SJCRH30 (cell line): ENCODE results near the gene COMMD10. TPM values are rescaled to one million over a fixed set of nuclear protein-coding genes. Genes with fewer than 3 reads are reported as not detected.
"Not testable (repeated sequence)": the region's sequence is repeated elsewhere in the genome, so short reads cannot be mapped to it uniquely, and the experiment has no call there.

Experiments
- DNase-seq, 2 experiments: peaks; one replicate each; pipeline ENCODE4 v3.0.0-alpha.2; 2015 to 2020
- H3K27ac ChIP-seq: fragments of 250-450 bp; sonication (Bioruptor Pico); 2 replicates; pipeline ENCODE4 v1.5.1; 2020; ENCODE audit warnings: mild to moderate bottlenecking, moderate library complexity
- H3K27me3 ChIP-seq: fragments of 250-450 bp; sonication (Bioruptor Pico); 2 replicates; pipeline ENCODE4 v1.5.1; 2020; ENCODE audit warnings: mild to moderate bottlenecking, moderate library complexity
- H3K36me3 ChIP-seq: fragments of 250-450 bp; sonication (Bioruptor Pico); 2 replicates; pipeline ENCODE4 v1.5.1; 2020; ENCODE audit warnings: mild to moderate bottlenecking, moderate library complexity
- H3K4me1 ChIP-seq: fragments of 250-450 bp; sonication (Bioruptor Pico); 2 replicates; pipeline ENCODE4 v1.5.1; 2020; ENCODE audit warnings: mild to moderate bottlenecking, moderate library complexity
- H3K4me3 ChIP-seq: fragments of 250-450 bp; sonication (Bioruptor Pico); 2 replicates; pipeline ENCODE4 v1.5.1; 2020; ENCODE audit warnings: mild to moderate bottlenecking, moderate library complexity
- H3K9me3 ChIP-seq: fragments of 250-450 bp; sonication (Bioruptor Pico); replicated peaks from 2 replicates; pipeline ENCODE4 v1.5.1; 2020; ENCODE audit warnings: mild to moderate bottlenecking, moderate library complexity
- total RNA-seq: library from RNA; depleted of rRNA; stranded (reverse); fragments of >200 nt; shearing (Covaris generic); gene quantifications from 2 replicates; pipeline ENCODE4 v1.2.3, GENCODE V29; 2014

The COMMD10 gene
- total RNA-seq, 1 experiment from 2014 or later: 56.8 TPM

GRCh38 chr5:116075191-116075831 is 9.5 kb upstream of the COMMD10 start:
- peaks cover 7% of the 10 kb centered on the region for H3K4me1 ChIP-seq
- DNase-seq: peak; percentile 63 to 80
- no peak overlapping the region for H3K4me3 ChIP-seq

GRCh38 chr5:116076496-116076895 is 8.3 kb upstream of the COMMD10 start:
- Histone ChIP-seq H3K9me3 (no peaks in the 10 kb centered on the region), H3K27ac (no peak overlapping the region), H3K4me1 (peaks cover 7% of the 10 kb centered on the region), H3K36me3 (no peaks in the 10 kb centered on the region), H3K27me3 (no peaks in the 10 kb centered on the region), H3K4me3 (no peak overlapping the region)
- DNase-seq: no peak

More at GRCh38 chr5:116075191-116075831, 9.5 kb upstream of the COMMD10 start:
- no peaks in the 10 kb centered on the region for H3K9me3 ChIP-seq
- H3K27me3 ChIP-seq: no peaks in the 10 kb centered on the region
- peak overlapping the region; percentile 31 for H3K27ac ChIP-seq
- no peaks in the 10 kb centered on the region for H3K36me3 ChIP-seq

GRCh38 chr5:116078199-116078598 is 6.6 kb upstream of the COMMD10 start:
- H3K9me3 ChIP-seq: 0 out of 2 replicates have a peak, but pooled peaks cover 6% of the 10 kb centered on the region

GRCh38 chr5:116084287-116084691 is 536 bp upstream of the COMMD10 start:
- Histone ChIP-seq H3K27ac (peak overlapping the region; percentile 93), H3K4me3 (peak overlapping the region; percentile 87), H3K9me3 (0 out of 2 replicates have a peak, but pooled peaks cover 6% of the 10 kb centered on the region), H3K36me3 (peaks cover 8% of the 10 kb centered on the region; the same call in 1 of the 2 replicates), H3K27me3 (no peaks in the 10 kb centered on the region), H3K4me1 (no peaks in the 10 kb centered on the region)
- DNase-seq: peak; percentile 16 to 45

More at GRCh38 chr5:116078199-116078598, 6.6 kb upstream of the COMMD10 start:
- H3K36me3 ChIP-seq: no peaks in the 10 kb centered on the region
- no peaks in the 10 kb centered on the region for H3K27me3 ChIP-seq
- no peak for DNase-seq
- no peak overlapping the region for H3K27ac ChIP-seq
- peaks cover 7% of the 10 kb centered on the region for H3K4me1 ChIP-seq
- no peak overlapping the region for H3K4me3 ChIP-seq

GRCh38 chr5:116086309-116086708 is 1.5 kb downstream of the COMMD10 start:
- H3K27ac ChIP-seq, DNase-seq, H3K9me3 ChIP-seq, H3K4me3 ChIP-seq, H3K27me3 ChIP-seq, H3K4me1 ChIP-seq: not testable (repeated sequence)
- H3K36me3 ChIP-seq: peaks cover 11% of the 10 kb centered on the region

GRCh38 chr5:116088062-116088461 is 3.2 kb downstream of the COMMD10 start:
- H3K27me3 ChIP-seq: no peaks in the 10 kb centered on the region

GRCh38 chr5:116090302-116090701 is 5.5 kb downstream of the COMMD10 start:
- H3K9me3 ChIP-seq: no peaks in the 10 kb centered on the region

More at GRCh38 chr5:116088062-116088461, 3.2 kb downstream of the COMMD10 start:
- Histone ChIP-seq H3K4me3 (no peak overlapping the region), H3K27ac (no peak overlapping the region), H3K9me3 (no peaks in the 10 kb centered on the region), H3K4me1 (no peaks in the 10 kb centered on the region), H3K36me3 (peaks cover 26% of the 10 kb centered on the region)
- peak in 1 of 2 experiments; percentile 20 for DNase-seq

GRCh38 chr5:116091416-116091815 is 6.6 kb downstream of the COMMD10 start:
- Histone ChIP-seq H3K36me3 (peaks cover 46% of the 10 kb centered on the region), H3K27ac (no peak overlapping the region), H3K4me1 (no peaks in the 10 kb centered on the region), H3K9me3 (no peaks in the 10 kb centered on the region), H3K27me3 (no peaks in the 10 kb centered on the region), H3K4me3 (no peak overlapping the region)
- DNase-seq: no peak

More at GRCh38 chr5:116090302-116090701, 5.5 kb downstream of the COMMD10 start:
- H3K36me3 ChIP-seq: peaks cover 46% of the 10 kb centered on the region
- H3K27ac ChIP-seq: no peak overlapping the region
- no peak for DNase-seq
- H3K27me3 ChIP-seq: no peaks in the 10 kb centered on the region
- no peaks in the 10 kb centered on the region for H3K4me1 ChIP-seq
- no peak overlapping the region for H3K4me3 ChIP-seq

GRCh38 chr5:116097301-116097700 is 12.5 kb downstream of the COMMD10 start:
- DNase-seq: no peak
- Histone ChIP-seq H3K4me1 (no peaks in the 10 kb centered on the region), H3K4me3 (no peak overlapping the region), H3K36me3 (peaks cover 51% of the 10 kb centered on the region), H3K27ac (no peak overlapping the region), H3K27me3 (no peaks in the 10 kb centered on the region), H3K9me3 (no peaks in the 10 kb centered on the region)

- H3K9me3 ChIP-seq: no peaks in the 10 kb centered on the region
- peaks cover 34% of the 10 kb centered on the region for H3K36me3 ChIP-seq
- no peak for DNase-seq
- no peak overlapping the region for H3K27ac ChIP-seq
- no peaks in the 10 kb centered on the region for H3K27me3 ChIP-seq
- no peaks in the 10 kb centered on the region for H3K4me1 ChIP-seq
- no peak overlapping the region for H3K4me3 ChIP-seq
These were observed 14.2 kb downstream of the COMMD10 start for GRCh38 chr5:116098998-116099397.

GRCh38 chr5:116104941-116105340 is 20.1 kb downstream of the COMMD10 start:
- not testable (repeated sequence) for DNase-seq, H3K27me3 ChIP-seq, H3K4me3 ChIP-seq, H3K27ac ChIP-seq, H3K4me1 ChIP-seq, H3K36me3 ChIP-seq, H3K9me3 ChIP-seq

- Histone ChIP-seq H3K4me1 (no peaks in the 10 kb centered on the region), H3K27me3 (no peaks in the 10 kb centered on the region), H3K9me3 (peaks cover 9% of the 10 kb centered on the region), H3K4me3 (no peak overlapping the region), H3K36me3 (no peaks in the 10 kb centered on the region), H3K27ac (no peak overlapping the region)
- DNase-seq: no peak
These were observed 30.3 kb downstream of the COMMD10 start for GRCh38 chr5:116115163-116115562.

GRCh38 chr5:116130471-116130870 is 45.6 kb downstream of the COMMD10 start:
- DNase-seq: no peak
- Histone ChIP-seq H3K4me3 (no peak overlapping the region), H3K27ac (no peak overlapping the region), H3K4me1 (no peaks in the 10 kb centered on the region), H3K36me3 (no peaks in the 10 kb centered on the region), H3K27me3 (no peaks in the 10 kb centered on the region), H3K9me3 (no peaks in the 10 kb centered on the region; the same call in 1 of the 2 replicates)

GRCh38 chr5:116130976-116131375 is 46.2 kb downstream of the COMMD10 start:
- no peaks in the 10 kb centered on the region for H3K4me1 ChIP-seq
- no peak overlapping the region for H3K4me3 ChIP-seq
- H3K36me3 ChIP-seq: no peaks in the 10 kb centered on the region
- no peak for DNase-seq
- H3K9me3 ChIP-seq: no peaks in the 10 kb centered on the region
- H3K27me3 ChIP-seq: no peaks in the 10 kb centered on the region
- no peak overlapping the region for H3K27ac ChIP-seq

GRCh38 chr5:116133281-116133680 is 48.5 kb downstream of the COMMD10 start:
- no peak for DNase-seq
- H3K27me3 ChIP-seq: no peaks in the 10 kb centered on the region
- H3K36me3 ChIP-seq: no peaks in the 10 kb centered on the region
- H3K27ac ChIP-seq: no peak overlapping the region
- no peaks in the 10 kb centered on the region for H3K9me3 ChIP-seq
- H3K4me3 ChIP-seq: no peak overlapping the region
- H3K4me1 ChIP-seq: 0 out of 2 replicates have a peak, but pooled peaks cover 4% of the 10 kb centered on the region

GRCh38 chr5:116135344-116135743 is 50.5 kb downstream of the COMMD10 start:
- DNase-seq: no peak
- no peaks in the 10 kb centered on the region for H3K36me3 ChIP-seq
- no peak overlapping the region for H3K27ac ChIP-seq
- H3K27me3 ChIP-seq: no peaks in the 10 kb centered on the region
- H3K4me3 ChIP-seq: no peak overlapping the region
- no peaks in the 10 kb centered on the region for H3K9me3 ChIP-seq
- 0 out of 2 replicates have a peak, but pooled peaks cover 4% of the 10 kb centered on the region for H3K4me1 ChIP-seq
